ENCODE data around the gene SMYD2.

SMYD2 gene

DNA sequence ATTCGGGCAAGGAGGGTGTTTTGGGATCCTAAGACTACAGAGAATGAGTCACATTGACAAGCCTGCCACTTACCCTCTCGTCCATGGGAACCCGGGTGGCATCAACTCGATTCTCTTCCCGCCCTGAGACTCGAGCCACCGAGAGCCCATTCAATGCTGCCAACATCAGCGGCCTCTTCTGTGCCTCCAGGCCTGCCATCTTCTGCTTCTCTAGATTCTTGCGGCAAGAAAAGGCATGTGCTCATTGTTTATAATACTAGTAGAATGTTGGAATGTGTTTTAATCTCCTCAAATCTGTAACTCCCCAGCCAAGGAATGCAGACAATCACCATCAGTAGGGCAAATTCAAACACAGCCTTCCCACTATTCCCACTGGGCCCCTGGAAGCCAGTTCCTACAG is 96.9 kb downstream of the SMYD2 start:
- Histone ChIP-seq H3K4me2 (ENCODE audit: insufficient read depth, low read length) (no peak overlapping the region), H3K4me1 (ENCODE audit: insufficient read depth, low read length) (no peaks in the 10 kb centered on the region), H2AFZ (ENCODE audit: low read depth, low read length) (no peak overlapping the region), H3K27me3 (ENCODE audit: insufficient read depth, low read length, poor library complexity) (no peaks in the 10 kb centered on the region), H3K79me2 (ENCODE audit: insufficient read depth, low read length) (no peaks in the 10 kb centered on the region), H4K20me1 (ENCODE audit: insufficient read depth, low read length) (no peaks in the 10 kb centered on the region), H3K27ac (ENCODE audit: low read length) (no peak overlapping the region), H3K9me3 (ENCODE audit: insufficient read depth, low read length, severe bottlenecking) (no peaks in the 10 kb centered on the region), H3K9ac (ENCODE audit: low read depth, low read length) (no peak overlapping the region), H3K4me3 (ENCODE audit: low read depth in 1 of 2, low read length in 2 of 2) (no peak overlapping the region), H3K36me3 (ENCODE audit: insufficient read depth, low read length) (no peaks in the 10 kb centered on the region)
- ATAC-seq (ENCODE audit: insufficient read depth, low read depth): no peak
- DNase-seq: no peak
- TF ChIP-seq, protein P1, sequence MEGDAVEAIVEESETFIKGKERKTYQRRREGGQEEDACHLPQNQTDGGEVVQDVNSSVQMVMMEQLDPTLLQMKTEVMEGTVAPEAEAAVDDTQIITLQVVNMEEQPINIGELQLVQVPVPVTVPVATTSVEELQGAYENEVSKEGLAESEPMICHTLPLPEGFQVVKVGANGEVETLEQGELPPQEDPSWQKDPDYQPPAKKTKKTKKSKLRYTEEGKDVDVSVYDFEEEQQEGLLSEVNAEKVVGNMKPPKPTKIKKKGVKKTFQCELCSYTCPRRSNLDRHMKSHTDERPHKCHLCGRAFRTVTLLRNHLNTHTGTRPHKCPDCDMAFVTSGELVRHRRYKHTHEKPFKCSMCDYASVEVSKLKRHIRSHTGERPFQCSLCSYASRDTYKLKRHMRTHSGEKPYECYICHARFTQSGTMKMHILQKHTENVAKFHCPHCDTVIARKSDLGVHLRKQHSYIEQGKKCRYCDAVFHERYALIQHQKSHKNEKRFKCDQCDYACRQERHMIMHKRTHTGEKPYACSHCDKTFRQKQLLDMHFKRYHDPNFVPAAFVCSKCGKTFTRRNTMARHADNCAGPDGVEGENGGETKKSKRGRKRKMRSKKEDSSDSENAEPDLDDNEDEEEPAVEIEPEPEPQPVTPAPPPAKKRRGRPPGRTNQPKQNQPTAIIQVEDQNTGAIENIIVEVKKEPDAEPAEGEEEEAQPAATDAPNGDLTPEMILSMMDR (IDR thresholded peaks at IDR 0.05; ENCODE audit: borderline replicate concordance, extremely low read depth, low read length, poor library complexity, severe bottlenecking): no peak
- TF ChIP-seq EZH2 (IDR thresholded peaks at IDR 0.05; ENCODE audit: borderline replicate concordance, low read depth, low read length, severe bottlenecking): no peak

DNA sequence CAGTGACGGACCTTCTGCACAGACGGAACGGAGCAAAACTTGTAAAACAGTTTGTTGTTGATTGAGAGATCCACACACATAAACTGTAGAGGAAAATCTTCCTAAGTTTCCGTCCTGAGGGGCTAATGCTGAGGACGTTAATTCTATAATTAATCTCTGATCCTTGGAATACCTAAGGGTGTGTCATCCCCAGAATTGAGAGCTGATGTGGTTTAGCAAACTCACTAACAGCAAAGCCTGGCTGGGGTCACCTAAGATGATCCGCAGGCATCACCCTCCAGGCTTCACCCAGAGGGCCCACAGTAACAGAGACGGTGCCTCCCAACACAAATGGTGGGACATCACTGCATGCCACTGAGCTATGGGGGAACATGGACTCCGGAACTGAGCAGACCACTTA is 97.5 kb downstream of the SMYD2 start:
- no peak overlapping the region for H3K27ac ChIP-seq (ENCODE audit: low read length)

DNA sequence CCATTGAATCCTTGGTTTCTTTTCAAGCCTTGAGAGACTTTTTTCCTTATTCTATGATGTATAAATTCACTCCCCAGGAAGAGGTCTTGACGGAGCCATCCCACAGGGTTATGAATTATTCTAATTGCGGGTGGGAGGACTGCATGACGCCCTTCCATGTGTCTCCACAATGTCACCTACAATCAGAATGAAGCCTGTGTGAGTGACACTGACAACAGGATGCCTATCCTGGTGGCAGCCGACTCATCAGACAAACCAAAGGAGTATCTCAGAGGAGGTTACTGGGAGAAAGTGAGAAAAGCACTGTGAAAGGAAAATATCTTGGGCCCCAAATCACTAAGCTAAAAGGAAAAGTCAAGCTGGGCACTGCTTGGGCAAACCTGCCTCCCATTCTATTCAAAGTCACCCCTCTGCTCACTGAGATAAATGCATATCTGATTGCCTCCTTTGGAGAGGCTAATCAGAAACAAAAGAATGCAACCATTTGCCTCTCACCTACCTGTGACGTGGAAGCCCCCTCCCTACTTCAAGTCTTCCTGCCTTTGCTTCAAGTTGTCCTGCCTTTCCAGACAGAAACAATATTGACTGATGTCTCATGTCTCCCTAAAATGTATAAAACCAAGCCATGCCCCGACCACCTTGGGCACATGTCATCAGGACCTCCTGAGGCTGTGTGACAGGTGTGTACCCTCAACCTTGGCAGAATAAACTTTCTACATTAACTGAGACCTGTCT is 98.4 kb downstream of the SMYD2 start:
- Histone ChIP-seq H3K27ac (ENCODE audit: low read length) (no peak overlapping the region), H3K79me2 (ENCODE audit: insufficient read depth, low read length) (no peaks in the 10 kb centered on the region)

More for the DNA sequence above, 97.5 kb downstream of the SMYD2 start:
- ATAC-seq (ENCODE audit: insufficient read depth, low read depth) (no peak), DNase-seq (no peak)
- Histone ChIP-seq H3K4me2 (ENCODE audit: insufficient read depth, low read length) (no peak overlapping the region), H3K9ac (ENCODE audit: low read depth, low read length) (no peak overlapping the region), H3K9me3 (ENCODE audit: insufficient read depth, low read length, severe bottlenecking) (no peaks in the 10 kb centered on the region), H3K79me2 (ENCODE audit: insufficient read depth, low read length) (no peaks in the 10 kb centered on the region), H2AFZ (ENCODE audit: low read depth, low read length) (no peak overlapping the region), H3K4me3 (ENCODE audit: low read depth in 1 of 2, low read length in 2 of 2) (no peak overlapping the region), H3K4me1 (ENCODE audit: insufficient read depth, low read length) (no peaks in the 10 kb centered on the region), H4K20me1 (ENCODE audit: insufficient read depth, low read length) (no peaks in the 10 kb centered on the region), H3K36me3 (ENCODE audit: insufficient read depth, low read length) (peaks cover 2% of the 10 kb centered on the region; the same call in 1 of the 2 replicates), H3K27me3 (ENCODE audit: insufficient read depth, low read length, poor library complexity) (no peaks in the 10 kb centered on the region)
- TF ChIP-seq, protein P1 (IDR thresholded peaks at IDR 0.05; ENCODE audit: borderline replicate concordance, extremely low read depth, low read length, poor library complexity, severe bottlenecking): no peak
- TF ChIP-seq EZH2 (IDR thresholded peaks at IDR 0.05; ENCODE audit: borderline replicate concordance, low read depth, low read length, severe bottlenecking): no peak

More for the DNA sequence above, 98.4 kb downstream of the SMYD2 start:
- H4K20me1 ChIP-seq (ENCODE audit: insufficient read depth, low read length): no peaks in the 10 kb centered on the region
- no peak overlapping the region for H2AFZ ChIP-seq (ENCODE audit: low read depth, low read length)
- no peak overlapping the region for H3K9ac ChIP-seq (ENCODE audit: low read depth, low read length)
- TF ChIP-seq, protein P1 (IDR thresholded peaks at IDR 0.05; ENCODE audit: borderline replicate concordance, extremely low read depth, low read length, poor library complexity, severe bottlenecking): no peak
- TF ChIP-seq EZH2 (IDR thresholded peaks at IDR 0.05; ENCODE audit: borderline replicate concordance, low read depth, low read length, severe bottlenecking): no peak
- no peak for DNase-seq
- H3K4me1 ChIP-seq (ENCODE audit: insufficient read depth, low read length): no peaks in the 10 kb centered on the region
- H3K9me3 ChIP-seq (ENCODE audit: insufficient read depth, low read length, severe bottlenecking): no peaks in the 10 kb centered on the region
- ATAC-seq (ENCODE audit: insufficient read depth, low read depth): no peak
- H3K4me3 ChIP-seq (ENCODE audit: low read depth in 1 of 2, low read length in 2 of 2): no peak overlapping the region
- no peak overlapping the region for H3K4me2 ChIP-seq (ENCODE audit: insufficient read depth, low read length)
- peaks cover 11% of the 10 kb centered on the region; the same call in 1 of the 2 replicates for H3K36me3 ChIP-seq (ENCODE audit: insufficient read depth, low read length)
- no peaks in the 10 kb centered on the region for H3K27me3 ChIP-seq (ENCODE audit: insufficient read depth, low read length, poor library complexity)

Measured in DND-41 (cell line).